Measurements from ENCODE around the gene CTF1.
A peak's percentile ranks its signal among the peaks of the same experiment; 100 is the strongest.
"Not testable (repeated sequence)": the region's sequence is repeated elsewhere in the genome, so short reads cannot be mapped to it uniquely, and the experiment has no call there.

Gene CTF1

DNA sequence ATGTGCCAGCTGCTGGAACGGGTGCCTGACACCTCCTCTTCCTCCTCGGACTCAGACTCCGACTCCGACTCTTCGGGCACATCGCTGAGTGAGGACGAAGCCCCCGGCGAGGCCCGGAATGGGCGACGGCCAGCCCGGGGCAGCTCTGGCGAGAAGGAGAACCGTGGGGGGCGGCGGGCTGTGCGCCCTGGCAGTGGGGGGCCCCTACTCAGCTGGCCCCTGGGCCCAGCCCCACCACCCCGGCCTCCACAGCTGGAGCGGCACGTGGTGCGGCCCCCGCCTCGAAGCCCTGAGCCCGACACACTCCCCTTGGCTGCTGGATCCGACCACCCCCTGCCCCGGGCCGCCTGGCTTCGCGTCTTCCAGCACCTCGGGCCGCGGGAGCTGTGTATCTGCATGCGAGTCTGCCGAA, 33.8 kb downstream of the CTF1 start:
- no peak for DNase-seq (ENCODE audit: low spot score)

DNA sequence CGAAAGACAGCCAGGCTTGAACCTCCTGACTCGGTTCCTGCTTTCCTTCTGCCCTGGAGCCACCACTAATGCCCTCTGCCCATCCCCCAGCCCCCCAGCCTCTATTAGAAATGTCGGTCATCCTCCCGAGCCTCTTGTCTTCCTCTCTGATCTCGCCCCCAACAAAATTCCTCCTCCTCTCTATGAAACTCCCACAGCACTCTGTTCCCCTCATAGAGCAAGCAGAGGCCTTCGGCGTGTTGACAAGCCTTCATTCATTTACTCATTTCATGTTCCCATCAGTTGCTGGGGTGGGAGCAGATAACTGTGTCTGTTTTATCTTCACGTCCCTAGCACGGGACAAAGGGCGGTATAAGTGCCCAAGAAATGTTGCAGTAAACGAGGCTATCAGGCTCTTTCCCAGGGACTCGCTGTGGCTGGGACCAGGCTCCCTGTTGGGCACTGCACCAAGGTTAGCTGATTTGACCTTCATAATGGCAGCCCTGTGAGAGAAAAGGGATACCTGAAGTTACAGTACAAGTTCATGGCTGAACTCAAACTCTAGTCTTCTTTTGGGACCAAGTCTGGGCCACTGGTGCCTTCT, 34.7 kb downstream of the CTF1 start:
- no peak for DNase-seq (ENCODE audit: low spot score)

DNA sequence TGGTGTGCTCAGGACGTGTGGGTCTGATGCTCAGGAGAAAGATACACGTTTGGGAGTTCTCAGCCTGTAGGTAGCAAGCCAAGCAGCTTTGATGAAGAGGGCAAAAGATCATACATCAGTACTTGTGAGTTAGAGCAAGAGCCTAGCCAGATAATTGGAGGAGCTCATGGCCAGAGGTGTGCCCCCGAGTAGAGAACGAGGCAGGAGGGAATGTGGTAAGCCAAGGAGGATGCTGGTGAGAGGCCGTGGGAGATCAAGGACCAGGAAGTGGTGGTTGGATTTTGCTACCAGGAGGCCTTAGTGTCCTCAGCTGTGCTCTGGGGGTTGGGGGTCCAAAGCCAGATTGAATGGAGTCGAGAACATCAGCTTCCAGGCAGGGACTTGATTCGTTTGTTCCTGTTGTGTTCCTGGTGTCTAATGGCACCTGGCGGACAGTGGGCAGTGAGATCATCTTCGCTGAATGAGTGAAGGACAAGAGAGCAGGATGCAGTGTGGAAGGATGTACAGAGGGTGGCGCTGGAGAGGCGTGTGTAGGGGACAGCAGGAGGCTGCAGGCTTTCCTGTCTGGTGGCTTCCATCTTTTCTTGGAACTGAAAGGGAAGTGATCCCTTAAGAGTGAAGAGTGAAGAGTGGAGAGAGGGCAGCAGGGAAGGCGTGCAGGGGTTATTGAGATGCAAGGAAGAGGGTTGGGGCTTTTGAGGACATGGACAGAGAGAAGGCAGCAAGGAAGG, 38.6 kb downstream of the CTF1 start:
- peak; percentile 73 for DNase-seq (ENCODE audit: low spot score)

DNA sequence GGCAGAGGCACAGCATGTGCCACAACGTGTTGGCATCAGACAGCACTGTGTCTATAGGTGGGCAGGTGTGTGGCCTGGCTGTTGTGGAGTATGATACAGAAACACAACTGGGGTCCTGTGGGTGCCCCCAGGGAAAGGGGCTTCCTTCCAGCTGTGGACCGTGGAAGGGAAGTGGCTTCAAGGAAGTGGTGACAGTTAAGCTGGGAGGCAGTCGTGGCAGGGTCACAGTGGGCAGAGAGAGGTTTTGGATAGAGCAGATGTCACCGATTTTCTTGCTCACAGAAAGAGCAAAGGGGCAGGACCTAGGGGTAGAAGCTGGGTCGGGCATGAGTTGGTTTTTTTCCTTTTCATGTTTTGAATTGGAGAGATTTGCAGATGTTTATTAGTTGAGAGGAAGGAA, 41.3 kb downstream of the CTF1 start:
- DNase-seq (ENCODE audit: low spot score): no peak

DNA sequence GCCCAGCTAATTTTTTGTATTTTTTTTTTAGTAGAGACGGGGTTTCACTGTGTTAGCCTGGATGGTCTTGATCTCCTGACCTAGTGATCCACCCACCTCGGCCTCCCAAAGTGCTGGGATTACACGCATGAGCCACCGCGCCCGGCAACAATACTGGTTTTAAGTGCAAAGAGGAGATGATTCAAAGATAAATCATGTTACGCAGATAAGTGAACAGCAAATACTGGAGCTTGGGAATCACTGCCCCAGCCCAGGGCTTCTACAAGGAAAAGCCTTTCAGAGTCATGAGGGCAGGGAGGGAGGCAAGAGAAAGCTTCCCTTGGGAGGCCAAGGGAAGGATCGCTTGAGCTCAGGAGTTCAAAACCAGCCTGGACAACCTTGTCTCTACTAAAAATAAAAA, 43.2 kb downstream of the CTF1 start:
- DNase-seq (ENCODE audit: low spot score): not testable (repeated sequence)

DNA sequence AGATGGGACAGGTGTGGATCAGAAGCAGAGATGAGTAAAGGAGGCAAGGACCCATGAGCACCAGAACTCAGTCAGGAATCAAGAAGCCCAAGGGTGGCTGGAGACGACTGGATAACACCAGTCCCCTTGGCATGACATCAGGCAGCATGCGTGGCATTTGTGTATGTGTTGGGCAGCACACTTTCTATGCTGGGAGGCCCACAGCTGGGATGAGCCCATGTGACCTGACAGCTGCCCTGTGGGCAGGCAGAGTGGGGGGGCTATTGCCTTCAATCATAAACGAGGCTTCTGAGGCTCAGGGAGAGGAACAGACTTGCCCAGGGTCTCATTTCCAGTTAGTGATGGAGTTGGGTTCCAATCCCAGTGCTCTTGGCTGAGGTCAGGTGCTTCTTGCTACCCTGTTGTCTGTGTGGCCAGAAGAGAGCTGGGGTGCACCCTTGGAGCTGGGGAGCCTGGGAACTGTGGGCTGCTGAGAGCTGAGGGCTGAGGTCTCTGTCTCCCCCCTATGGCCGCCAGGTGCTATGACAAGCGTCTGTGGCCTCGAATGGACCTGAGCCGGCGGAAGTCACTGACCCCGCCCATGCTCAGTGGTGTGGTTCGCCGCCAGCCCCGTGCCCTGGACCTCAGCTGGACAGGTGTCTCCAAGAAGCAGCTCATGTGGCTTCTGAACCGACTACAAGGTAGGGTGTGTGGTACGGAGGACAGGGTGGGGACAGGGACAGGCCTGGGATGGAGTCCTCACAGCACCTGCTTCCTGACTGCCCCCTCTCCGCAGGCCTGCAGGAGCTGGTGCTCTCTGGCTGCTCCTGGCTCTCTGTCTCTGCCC, 45.4 kb downstream of the CTF1 start:
- DNase-seq (ENCODE audit: low spot score): peak; percentile 88

DNA sequence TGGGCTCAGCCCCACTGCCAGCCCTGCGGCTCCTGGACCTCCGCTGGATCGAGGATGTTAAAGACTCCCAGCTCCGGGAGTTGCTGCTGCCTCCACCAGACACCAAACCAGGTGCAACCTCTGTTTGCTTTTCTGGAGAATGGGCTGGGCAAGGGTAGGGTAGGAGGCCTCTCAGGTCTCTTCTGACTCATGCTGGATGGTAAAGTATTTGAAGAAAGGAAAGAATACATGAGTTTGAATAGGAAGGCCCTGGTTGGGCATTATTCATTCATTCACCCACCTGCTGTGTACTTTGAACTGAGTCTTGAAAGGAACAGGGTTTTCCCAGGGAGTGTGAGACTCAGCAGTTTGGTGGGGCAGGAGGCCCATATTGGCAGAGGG, 46.0 kb downstream of the CTF1 start:
- DNase-seq (ENCODE audit: low spot score): no peak

DNA sequence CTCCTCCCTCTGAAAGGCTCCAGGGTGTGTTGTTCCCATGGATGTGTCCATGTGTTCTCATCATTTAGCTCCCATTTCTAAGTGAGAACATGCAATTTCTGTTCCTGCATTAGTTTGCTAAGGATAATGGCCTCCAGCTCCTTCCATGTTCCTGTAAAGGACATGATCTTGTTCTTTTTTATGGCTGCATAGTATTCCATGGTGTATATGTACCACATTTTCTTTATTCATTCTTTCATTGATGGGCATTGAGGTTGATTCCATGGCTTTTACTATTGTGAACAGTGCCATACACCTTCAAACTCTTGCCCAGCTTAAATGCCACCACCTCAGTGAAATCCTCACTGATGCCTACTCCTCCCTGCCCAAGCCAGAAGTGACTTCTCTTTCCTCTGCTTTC, 47.9 kb downstream of the CTF1 start:
- DNase-seq (ENCODE audit: low spot score): no peak

DNA sequence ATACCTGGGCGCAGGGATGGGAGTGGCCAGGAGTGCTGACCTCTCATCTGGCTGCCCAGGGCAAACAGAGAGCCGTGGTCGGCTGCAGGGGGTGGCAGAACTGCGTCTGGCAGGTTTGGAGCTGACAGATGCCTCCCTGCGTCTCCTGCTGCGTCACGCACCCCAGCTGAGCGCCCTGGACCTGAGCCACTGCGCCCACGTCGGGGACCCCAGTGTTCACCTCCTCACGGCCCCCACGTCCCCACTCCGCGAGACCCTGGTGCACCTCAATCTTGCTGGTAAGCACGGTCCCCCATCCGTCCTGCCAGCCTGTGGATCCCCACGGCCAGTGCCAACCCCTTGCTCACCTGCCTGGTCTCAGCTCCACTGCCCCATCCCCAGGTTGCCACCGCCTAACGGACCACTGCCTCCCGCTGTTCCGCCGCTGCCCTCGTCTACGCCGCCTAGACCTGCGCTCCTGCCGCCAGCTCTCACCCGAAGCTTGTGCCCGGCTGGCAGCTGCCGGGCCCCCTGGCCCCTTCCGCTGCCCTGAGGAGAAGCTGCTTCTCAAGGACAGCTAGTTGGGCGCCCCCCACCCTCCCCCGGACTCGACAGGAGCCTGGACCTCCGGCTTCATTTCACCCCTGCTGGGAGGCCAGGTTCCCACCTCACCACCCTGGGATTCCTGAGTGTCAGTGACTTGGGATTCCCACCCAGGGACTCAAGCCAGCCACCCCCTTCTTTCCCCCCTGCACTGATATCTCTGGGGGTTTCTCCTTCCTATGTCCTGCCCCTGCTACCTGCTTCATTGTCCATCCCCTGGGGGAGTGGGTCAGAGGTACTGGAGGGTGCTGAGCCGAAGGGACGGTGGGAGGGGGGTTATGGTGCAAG, 50.5 kb downstream of the CTF1 start:
- no peak for DNase-seq (ENCODE audit: low spot score)

DNA sequence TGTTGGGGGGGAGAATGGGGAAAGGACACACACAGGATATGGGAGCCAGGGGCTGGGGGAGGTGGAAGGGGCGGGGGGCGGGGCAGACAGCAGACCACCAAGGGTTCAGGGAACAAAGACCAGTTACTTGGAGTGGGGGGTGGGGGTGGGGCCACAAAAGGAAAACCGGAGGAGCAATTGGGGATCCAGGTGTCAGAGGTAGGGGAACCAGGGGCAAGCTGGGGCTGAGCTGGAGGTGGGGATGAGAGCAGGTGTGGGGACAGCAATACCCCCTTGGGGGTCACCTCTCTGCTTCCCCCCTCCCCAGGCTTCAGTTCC, 51.1 kb downstream of the CTF1 start:
- DNase-seq (ENCODE audit: low spot score): no peak

DNA sequence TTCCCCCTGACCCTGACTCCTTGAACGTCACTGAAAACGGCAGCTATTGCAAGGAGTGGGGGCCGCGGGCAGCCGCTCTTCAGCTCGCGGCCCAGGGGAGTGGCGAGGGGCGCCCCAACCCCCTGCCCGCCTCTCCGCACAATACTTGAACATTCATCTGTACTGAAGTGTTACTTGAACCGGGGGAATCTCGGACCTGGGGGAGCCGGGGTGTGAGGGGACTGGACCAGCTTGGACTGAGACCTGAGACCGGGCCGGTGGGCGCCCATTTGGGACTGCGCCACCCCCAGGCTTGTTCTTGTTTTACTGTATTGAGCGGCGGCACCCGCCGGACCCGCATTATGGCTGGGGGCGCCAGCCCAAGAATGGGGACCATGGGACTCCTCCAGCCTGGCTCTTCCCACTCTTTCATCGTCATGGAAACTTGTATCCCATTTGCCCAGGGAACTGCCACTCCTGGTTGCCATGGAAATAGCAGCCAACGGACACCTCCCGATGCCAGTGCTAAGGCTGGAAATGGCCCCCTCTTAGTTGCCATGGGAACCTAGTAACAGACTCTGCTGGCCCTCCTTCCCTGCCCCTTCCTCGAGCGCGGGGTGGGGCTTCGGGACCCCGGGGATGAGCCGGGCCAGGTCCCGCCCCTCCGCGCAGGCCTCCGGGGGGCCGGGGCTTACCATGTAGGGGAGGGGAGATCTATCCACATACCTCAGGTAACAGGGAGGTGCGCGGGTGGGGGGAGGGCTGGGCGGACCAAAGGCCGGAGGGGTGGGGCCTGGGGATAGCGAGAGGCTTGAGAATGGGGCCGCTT, 51.6 kb downstream of the CTF1 start:
- DNase-seq (ENCODE audit: low spot score): peak; percentile 97

DNA sequence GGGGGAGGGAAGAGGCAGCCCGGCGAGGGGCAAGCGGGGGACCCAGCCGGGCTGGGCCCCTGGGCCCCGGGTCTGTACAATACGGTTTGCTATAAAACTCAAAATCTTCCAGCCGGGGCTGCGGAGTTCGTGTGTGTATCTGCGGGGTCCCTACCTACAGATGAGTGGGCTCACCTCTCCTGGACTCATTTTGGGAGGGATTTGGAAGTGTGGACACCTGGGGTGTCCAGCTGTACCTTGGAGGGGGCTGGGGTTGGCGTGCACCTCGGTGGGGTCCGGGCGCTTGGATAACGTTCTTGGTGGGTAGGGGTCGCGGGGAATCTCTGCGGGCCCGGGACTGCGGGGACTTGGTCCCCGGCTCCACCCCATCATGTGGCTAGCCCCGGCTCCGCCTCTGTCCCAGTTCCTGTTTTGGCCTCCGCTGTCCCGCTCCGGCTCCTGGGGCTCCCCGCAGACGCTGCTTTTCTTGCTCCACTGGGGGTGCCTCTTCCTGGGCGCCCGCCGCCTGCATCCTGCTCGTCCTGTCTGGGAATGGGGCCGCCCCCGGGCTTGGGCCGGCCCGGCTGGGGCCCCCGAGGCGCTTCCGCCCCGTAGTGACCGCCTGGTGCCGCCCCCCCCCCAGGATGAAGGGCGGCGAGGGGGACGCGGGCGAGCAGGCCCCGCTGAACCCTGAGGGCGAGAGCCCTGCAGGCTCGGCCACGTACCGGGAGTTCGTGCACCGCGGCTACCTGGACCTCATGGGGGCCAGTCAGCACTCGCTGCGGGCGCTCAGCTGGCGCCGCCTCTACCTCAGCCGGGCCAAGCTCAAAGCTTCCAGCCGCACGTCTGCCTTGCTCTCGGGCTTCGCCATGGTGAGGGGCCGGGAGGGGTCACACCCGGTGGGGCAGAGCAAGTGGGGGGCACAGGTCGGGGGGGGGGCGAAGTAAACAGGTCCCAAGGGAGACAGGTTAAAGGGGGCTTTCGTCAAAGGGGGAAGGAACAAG, 52.5 kb downstream of the CTF1 start, which contains the start of gene ORAI3:
TSS of gene ORAI3 (plus strand) at position 402 of the 983 bp plus-strand sequence. CDS start at position 624, 222 bp downstream.
- peak; percentile 77 for DNase-seq (ENCODE audit: low spot score)

DNA sequence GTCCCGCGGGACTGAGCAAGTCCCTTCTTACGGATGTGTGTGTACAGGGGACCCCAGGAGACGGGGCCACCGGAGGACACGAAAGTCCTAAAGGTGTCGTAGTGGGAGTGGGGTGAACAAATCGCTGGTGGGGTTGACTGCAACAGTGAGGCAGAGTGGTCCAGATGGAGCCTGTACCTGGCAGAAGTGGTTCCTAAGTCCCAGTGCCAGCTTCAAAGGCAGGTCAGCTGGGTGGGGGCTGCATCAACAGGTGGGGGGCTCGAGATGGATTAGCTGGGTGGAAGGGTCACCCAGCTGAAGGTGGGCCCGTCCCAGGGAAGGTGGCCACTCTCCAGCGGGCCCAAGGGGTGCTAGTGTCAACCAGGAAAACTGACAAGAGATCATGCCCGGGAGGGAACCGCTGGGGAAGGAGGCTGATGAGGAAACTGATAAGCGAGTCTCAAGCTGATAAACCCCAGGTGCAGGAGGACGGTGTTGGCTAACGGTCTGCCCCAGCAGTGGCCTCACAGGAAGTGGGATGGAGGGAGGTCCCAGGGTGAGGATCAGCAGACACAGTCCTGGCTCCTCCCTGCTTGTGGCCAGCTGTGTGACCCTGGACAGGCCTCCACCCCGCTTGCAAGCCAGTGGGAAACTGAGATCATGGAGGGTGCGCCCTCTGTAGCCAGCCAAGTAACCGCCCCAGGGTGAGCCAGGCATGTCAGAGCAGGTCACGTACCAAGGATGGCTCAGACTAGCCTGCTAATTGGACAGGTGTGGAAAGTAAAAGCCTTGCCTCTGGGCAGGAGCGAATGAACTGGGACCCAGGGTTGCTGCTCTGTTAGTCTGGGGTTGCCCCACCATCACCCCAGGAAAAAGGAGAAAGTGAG, 53.5 kb downstream of the CTF1 start:
- DNase-seq (ENCODE audit: low spot score): peak; percentile 76

DNA sequence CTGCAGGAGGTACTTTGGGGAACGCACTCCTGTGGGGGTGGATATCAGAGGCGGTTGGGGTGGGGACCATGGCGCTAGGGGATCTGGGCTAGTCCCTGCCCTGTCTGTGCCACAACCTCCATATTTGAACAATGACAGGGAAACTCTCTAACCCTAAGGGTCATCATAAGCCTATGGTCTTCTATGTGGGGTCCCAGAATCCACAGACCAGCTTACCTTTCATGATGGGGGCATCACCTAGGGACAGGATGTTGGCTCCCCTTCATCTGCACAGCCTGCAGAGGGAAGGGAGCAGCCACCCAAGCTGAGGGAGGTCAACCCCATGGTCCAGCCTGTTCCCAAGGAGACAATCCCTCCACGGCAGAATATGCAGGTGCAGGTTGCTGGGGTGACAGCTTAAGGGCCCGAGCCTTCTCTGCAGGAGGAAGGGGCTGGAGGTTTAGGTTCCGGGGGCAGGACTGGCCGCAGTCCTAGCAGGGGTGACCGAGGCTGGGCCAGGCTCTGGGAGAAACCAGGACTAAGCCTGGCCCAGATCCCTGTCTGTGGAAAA, 54.2 kb downstream of the CTF1 start:
- DNase-seq (ENCODE audit: low spot score): no peak

DNA sequence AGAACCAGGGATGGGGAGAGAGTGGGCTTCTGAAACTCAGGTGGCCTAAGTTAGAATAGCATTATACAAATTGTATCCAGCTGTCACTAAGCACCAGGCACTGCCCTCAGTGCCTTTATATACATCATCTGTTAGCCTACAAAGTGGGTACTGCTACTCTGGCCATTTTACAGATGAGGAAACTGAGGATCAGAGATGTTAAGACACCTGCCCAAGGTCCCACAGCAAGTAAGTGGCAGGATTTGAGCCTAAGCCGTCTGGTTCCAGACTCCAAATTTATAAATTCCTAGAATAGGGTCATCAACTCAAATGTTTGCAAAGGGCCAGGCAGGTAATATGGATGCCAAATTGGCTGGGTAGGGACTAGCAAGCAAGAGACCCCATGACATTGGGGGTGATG, 54.8 kb downstream of the CTF1 start:
- DNase-seq (ENCODE audit: low spot score): no peak

DNA sequence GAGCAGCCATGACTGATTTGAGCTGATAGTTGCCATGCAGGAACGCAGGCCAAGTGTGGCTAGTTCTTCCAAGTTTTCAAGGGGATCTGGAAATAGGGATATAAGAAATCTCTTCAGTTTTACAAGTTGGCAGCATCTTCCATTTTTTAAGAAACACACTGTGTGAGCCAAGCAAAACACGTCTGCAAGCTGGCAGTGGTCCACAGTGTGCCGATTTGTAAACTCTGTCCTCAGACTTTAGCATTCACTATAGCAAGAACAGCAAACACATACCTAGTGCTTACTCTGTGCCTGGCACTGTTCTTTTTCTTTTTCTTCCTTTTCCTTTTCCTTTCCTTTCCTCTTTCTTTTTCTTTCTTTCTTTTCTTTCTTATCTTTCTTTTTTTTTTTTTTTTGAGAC, 55.3 kb downstream of the CTF1 start:
- no peak for DNase-seq (ENCODE audit: low spot score)

DNA sequence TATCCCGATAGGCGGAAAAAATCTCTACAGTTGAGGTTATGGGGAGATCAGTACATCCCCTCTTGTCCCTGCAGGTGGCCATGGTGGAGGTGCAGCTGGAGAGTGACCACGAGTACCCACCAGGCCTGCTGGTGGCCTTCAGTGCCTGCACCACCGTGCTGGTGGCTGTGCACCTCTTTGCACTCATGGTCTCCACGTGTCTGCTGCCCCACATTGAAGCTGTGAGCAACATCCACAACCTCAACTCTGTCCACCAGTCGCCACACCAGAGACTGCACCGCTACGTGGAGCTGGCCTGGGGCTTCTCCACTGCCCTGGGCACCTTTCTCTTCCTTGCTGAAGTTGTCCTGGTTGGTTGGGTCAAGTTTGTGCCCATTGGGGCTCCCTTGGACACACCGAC, 56.7 kb downstream of the CTF1 start:
- no peak for DNase-seq (ENCODE audit: low spot score)
